ENCODE data around the gene FGFBP2. TPM values are rescaled to one million over a fixed set of nuclear protein-coding genes. Genes with fewer than 3 reads are reported as not detected.
"Not testable (repeated sequence)": the region's sequence is repeated elsewhere in the genome, so short reads cannot be mapped to it uniquely, and the experiment has no call there.

The FGFBP2 gene
- total RNA-seq, 2 donors from 2014 or later, result 4.0 TPM; not detected in 1

- no peak for ATAC-seq
- Histone ChIP-seq H3K4me1 (no peaks in the 10 kb centered on the region), H3K4me3 (no peak overlapping the region), H3K27me3 (no peaks in the 10 kb centered on the region), H3K9me3 (no peaks in the 10 kb centered on the region), H3K27ac (no peak overlapping the region), H3K36me3 (replicated peaks in 1 of 2; ENCODE audit: insufficient read depth in 1 of 2, low read depth in 2 of 2) (no peaks in the 10 kb centered on the region)
- WGBS, 2 donors, result 77 to 97% methylated on average over 2 of the region's 2 CpGs
- DNase-seq, result no peak
- no peak for TF ChIP-seq CTCF (IDR thresholded peaks at IDR 0.05)
- no peak for TF ChIP-seq POLR2A (IDR thresholded peaks at IDR 0.05)
- intact Hi-C loops (cut with DNase I), result no loop called here
Measured at GRCh38 chr4:15917297-15917696, 45.7 kb downstream of the FGFBP2 start.

- H3K9me3 ChIP-seq; H3K27me3 ChIP-seq; H3K27ac ChIP-seq; ATAC-seq; H3K4me3 ChIP-seq; intact Hi-C loops (cut with DNase I); DNase-seq; H3K4me1 ChIP-seq; H3K36me3 ChIP-seq (replicated peaks in 1 of 2; ENCODE audit: insufficient read depth in 1 of 2, low read depth in 2 of 2): not testable (repeated sequence)
- WGBS, 2 donors, result 84 to 85% methylated on average over 9 of the region's 9 CpGs
Measured at GRCh38 chr4:15916358-15916757, 46.6 kb downstream of the FGFBP2 start.

GRCh38 chr4:15914736-15915135 lies 48.2 kb downstream of the FGFBP2 start:
- no peak for TF ChIP-seq CTCF (IDR thresholded peaks at IDR 0.05)
- TF ChIP-seq POLR2A (IDR thresholded peaks at IDR 0.05), result no peak
- no peaks in the 10 kb centered on the region for H3K27me3 ChIP-seq
- no peak for ATAC-seq
- no peaks in the 10 kb centered on the region for H3K9me3 ChIP-seq
- WGBS, 2 donors, result 58 to 66% methylated on average over 2 of the region's 2 CpGs
- intact Hi-C loops (cut with DNase I), result no loop called here
- H3K27ac ChIP-seq, result no peak overlapping the region
- H3K36me3 ChIP-seq (replicated peaks in 1 of 2; ENCODE audit: insufficient read depth in 1 of 2, low read depth in 2 of 2), result no peaks in the 10 kb centered on the region
- H3K4me1 ChIP-seq, result no peaks in the 10 kb centered on the region
- DNase-seq, result no peak
- no peak overlapping the region for H3K4me3 ChIP-seq

DNA sequence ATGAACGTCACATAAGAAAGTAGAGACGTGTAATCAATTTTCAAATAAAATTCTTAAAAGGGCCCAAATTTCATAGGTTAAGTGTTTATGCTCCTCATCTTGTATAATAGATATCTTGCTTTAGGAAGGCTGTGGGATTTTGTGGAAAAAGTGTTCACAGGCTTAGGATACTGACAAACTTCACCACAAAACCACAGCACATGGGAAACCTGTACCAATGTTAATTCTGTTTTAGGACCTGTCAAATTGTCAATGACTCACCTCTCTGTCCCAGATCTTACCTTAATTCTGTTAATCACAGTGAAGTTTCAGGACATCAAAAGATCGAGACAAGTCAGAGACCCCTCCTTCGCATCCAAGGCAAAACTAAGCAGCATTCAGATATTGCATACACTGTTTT lies 48.7 kb downstream of the FGFBP2 start:
- intact Hi-C loops (cut with DNase I), result no loop called here
- ATAC-seq, result no peak
- Histone ChIP-seq H3K36me3 (replicated peaks in 1 of 2; ENCODE audit: insufficient read depth in 1 of 2, low read depth in 2 of 2) (no peaks in the 10 kb centered on the region), H3K27ac (no peak overlapping the region), H3K9me3 (no peaks in the 10 kb centered on the region), H3K27me3 (no peaks in the 10 kb centered on the region), H3K4me3 (no peak overlapping the region), H3K4me1 (no peaks in the 10 kb centered on the region)
- 74 to 79% methylated on average over 4 of the region's 4 CpGs for WGBS, 2 donors
- TF ChIP-seq POLR2A (IDR thresholded peaks at IDR 0.05) (no peak), CTCF (IDR thresholded peaks at IDR 0.05) (no peak)
- DNase-seq, result no peak

- peak overlapping the region in 2 of 4 donors; percentile 13 to 30 for H3K27ac ChIP-seq
- TF ChIP-seq POLR2A (IDR thresholded peaks at IDR 0.05) (no peak), CTCF (IDR thresholded peaks at IDR 0.05) (no peak)
- H3K9me3 ChIP-seq, result no peaks in the 10 kb centered on the region
- intact Hi-C loops (cut with DNase I), result no loop called here
- no peaks in the 10 kb centered on the region for H3K27me3 ChIP-seq
- H3K4me3 ChIP-seq, result no peak overlapping the region
- 21 to 28% methylated on average over 2 of the region's 2 CpGs for WGBS, 2 donors
- no peaks in the 10 kb centered on the region for H3K4me1 ChIP-seq
- peak; percentile 79 for ATAC-seq
- peak in 1 of 4 donors; percentile 3 for DNase-seq
- no peaks in the 10 kb centered on the region for H3K36me3 ChIP-seq (replicated peaks in 1 of 2; ENCODE audit: insufficient read depth in 1 of 2, low read depth in 2 of 2)
Measured at GRCh38 chr4:15913631-15913970, 49.4 kb downstream of the FGFBP2 start.
